Measurements from ENCODE around the gene SCT. TPM values are rescaled to one million over a fixed set of nuclear protein-coding genes. Genes with fewer than 3 reads are reported as not detected.

Gene SCT
- total and polyA plus RNA-seq, 10 donors = 1.1 to 3.8 (median 1.7) TPM; not detected in 3

- WGBS, 5 donors = 4 to 31% (median 10%) methylated on average over 21 to 64 of the region's 69 CpGs
- TF ChIP-seq POLR2AphosphoS5 (IDR thresholded peaks at IDR 0.05) (peak; percentile 26 to 69 (median 36)), CTCF (IDR thresholded peaks at IDR 0.05 in 8 of 11, conservative IDR thresholded peaks at IDR 0.05 in 3 of 11) (no peak)
- no peak for DNase-seq
- Histone ChIP-seq H3K36me3 (peaks cover 0 to 34% (median 13%) of the 10 kb centered on the region in 6 donors), H3K27me3 (replicated peaks in 1 of 7) (peaks cover 0 to 57% (median 47%) of the 10 kb centered on the region in 7 donors), H3K4me1 (peaks cover 12 to 64% (median 41%) of the 10 kb centered on the region in 6 donors), H3K9me3 (no peaks in the 10 kb centered on the region), H3K27ac (no peak overlapping the region), H3K4me3 (peak overlapping the region in 3 of 8 donors; percentile 13 to 53 (median 13))
- intact Hi-C loops (cut with DNase I; ENCODE audit: low total_unique reads) = no loop called here
Observed at GRCh38 chr11:640021-640706, 13.2 kb upstream of the SCT start.

GRCh38 chr11:639332-639955, 12.5 kb upstream of the SCT start:
- peak in 2 of 3 donors; percentile 21 to 29 for TF ChIP-seq POLR2AphosphoS5 (IDR thresholded peaks at IDR 0.05)
- no peak for TF ChIP-seq CTCF (IDR thresholded peaks at IDR 0.05 in 8 of 11, conservative IDR thresholded peaks at IDR 0.05 in 3 of 11)
- Histone ChIP-seq H3K4me3 (peak overlapping the region in 1 of 8 donors; percentile 53), H3K9me3 (no peaks in the 10 kb centered on the region), H3K4me1 (peaks cover 12 to 64% (median 41%) of the 10 kb centered on the region in 6 donors), H3K27me3 (replicated peaks in 1 of 7) (peaks cover 0 to 57% (median 47%) of the 10 kb centered on the region in 7 donors), H3K27ac (no peak overlapping the region), H3K36me3 (peaks cover 0 to 31% (median 13%) of the 10 kb centered on the region in 6 donors)
- DNase-seq = no peak
- intact Hi-C loops (cut with DNase I; ENCODE audit: low total_unique reads) = no loop called here
- 6 to 21% (median 8%) methylated on average over 22 to 80 of the region's 80 CpGs for WGBS, 5 donors

- no peaks in the 10 kb centered on the region for H3K9me3 ChIP-seq
- intact Hi-C loops (cut with DNase I; ENCODE audit: low total_unique reads) = no loop called here
- peak overlapping the region in 1 of 8 donors; percentile 53 for H3K4me3 ChIP-seq
- peaks cover 12 to 64% (median 41%) of the 10 kb centered on the region in 6 donors for H3K4me1 ChIP-seq
- no peak overlapping the region for H3K27ac ChIP-seq
- WGBS, 5 donors = 60 to 71% (median 63%) methylated on average over 27 to 28 of the region's 28 CpGs
- peaks cover 0 to 57% (median 47%) of the 10 kb centered on the region in 7 donors for H3K27me3 ChIP-seq (replicated peaks in 1 of 7)
- TF ChIP-seq POLR2A (IDR thresholded peaks at IDR 0.05) = no peak
- no peak for TF ChIP-seq CTCF (IDR thresholded peaks at IDR 0.05 in 8 of 11, conservative IDR thresholded peaks at IDR 0.05 in 3 of 11)
- no peak for TF ChIP-seq POLR2AphosphoS5 (IDR thresholded peaks at IDR 0.05)
- H3K36me3 ChIP-seq = peaks cover 0 to 24% (median 6%) of the 10 kb centered on the region in 6 donors
- no peak for DNase-seq
Observed at GRCh38 chr11:638631-639331, 11.8 kb upstream of the SCT start.
